SK-MEL-5 (cell line): ENCODE measurements around the gene DPEP1. TPM values are rescaled to one million over a fixed set of nuclear protein-coding genes. Genes with fewer than 3 reads are reported as not detected.

ENCODE experiments used
- DNase-seq: peaks from one replicate; pipeline ENCODE4 v3.0.0-alpha.2; 2016; ENCODE audit warnings: low read depth, low spot score
- in situ Hi-C: cut with HindIII; loops from 2 replicates; pipeline ENCODE4 v1.10.0; 2016; ENCODE audit warnings: low sequenced_read_pairs, high pct_unique_total_duplicates, low pct_unique_long_range_greater_than_20kb
- total RNA-seq: library from RNA; depleted of rRNA; stranded (reverse); fragments of >200 nt; shearing (Covaris generic); gene quantifications from 2 replicates; pipeline ENCODE4 v1.2.3, GENCODE V29; 2014

Gene DPEP1
- total RNA-seq, 1 experiment from 2014 or later, result 0.53 TPM

DNA sequence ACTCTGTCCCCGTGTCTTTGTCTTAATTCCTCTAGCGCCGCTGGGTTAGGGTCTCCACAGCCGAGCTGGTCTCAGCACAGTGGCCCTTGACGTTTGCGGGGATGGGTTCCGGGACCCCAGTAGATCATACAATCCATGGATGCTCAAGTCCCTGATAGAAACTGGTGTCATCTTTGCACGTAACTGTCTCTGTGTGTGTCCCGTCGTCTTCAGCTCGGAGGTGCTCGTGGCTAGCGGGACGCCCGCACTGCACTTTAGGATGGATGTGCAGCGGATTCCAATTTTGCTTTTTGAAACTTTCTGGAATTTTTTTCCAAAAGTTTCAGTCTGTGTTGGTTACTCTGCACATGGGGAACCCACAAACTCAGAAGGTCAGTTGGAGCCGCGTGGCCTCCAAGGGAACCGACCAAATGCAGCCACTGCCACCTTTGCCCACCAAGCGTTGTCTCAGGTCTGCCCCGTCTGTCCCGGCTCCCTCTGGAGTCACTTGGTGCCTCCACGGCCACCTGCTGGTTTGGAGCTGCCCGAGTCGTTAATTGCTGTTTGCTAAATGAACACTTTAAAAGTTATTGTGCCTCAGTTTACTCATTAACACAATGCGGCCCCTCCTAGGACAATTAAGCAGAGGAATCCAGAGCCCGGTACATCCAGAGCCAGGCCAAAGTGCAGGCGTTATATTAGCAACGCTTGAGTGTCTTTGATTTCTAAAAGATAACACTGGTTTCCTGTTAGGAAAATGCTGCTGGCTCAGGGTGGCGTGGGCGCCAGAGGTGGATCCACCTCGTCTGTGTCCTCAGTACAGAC lies 5.3 kb upstream of the DPEP1 start:
- no peak for DNase-seq
- in situ Hi-C loops, result no loop called here

DNA sequence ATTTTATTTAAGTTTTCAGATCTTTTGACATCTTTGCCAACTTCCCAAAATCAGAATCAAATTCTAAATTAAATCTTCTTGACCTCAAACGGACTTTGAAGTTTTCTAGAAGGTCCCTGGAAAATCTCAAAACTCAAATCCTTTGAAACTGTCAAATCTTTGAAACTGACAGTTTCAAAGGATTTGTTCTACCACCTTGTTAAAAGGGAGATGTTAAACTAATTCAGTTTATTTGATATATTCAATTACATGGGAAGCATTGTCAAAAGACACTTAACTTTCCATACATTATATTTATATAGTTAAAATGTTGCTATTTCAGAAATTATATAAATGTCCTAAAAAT lies 3.4 kb upstream of the DPEP1 start:
- DNase-seq, result no peak
- in situ Hi-C loops, result no loop called here

DNA sequence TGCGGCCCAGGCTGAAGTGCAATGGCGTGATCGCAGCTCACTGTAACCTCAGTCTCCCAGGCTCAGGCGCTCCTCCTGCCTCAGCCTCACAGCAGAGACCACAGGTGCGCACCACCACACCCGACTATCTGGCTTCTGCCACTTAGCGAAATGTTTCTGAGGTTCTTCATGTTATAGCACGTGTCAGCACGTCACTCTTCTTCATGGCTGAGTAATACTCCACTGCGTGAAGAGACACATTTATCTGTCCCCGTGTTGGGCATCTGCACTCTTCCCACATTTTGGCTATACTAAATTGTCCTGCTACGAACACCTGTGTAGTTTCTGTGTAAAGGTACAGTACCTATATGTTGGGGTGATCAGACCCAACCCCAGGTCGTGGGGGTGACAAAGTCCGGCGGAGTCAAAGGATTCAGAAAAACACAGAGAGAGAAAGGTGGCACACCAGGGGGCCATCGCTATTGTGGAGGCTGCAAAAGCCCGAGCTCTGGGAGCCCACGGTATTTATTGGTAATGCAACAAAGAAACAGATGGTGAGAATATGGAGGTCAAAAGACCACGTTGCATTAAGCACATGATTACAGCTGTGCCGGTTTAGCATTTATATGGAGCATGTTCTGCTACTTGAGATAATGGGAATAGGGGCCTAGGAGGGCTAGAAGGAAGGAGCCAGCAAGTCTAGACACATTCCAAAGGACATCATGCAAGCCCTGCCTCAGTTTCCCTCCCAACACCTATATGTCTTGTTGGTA lies 851 bp upstream of the DPEP1 start:
- DNase-seq, result no peak
- in situ Hi-C loops, result no loop called here

DNA sequence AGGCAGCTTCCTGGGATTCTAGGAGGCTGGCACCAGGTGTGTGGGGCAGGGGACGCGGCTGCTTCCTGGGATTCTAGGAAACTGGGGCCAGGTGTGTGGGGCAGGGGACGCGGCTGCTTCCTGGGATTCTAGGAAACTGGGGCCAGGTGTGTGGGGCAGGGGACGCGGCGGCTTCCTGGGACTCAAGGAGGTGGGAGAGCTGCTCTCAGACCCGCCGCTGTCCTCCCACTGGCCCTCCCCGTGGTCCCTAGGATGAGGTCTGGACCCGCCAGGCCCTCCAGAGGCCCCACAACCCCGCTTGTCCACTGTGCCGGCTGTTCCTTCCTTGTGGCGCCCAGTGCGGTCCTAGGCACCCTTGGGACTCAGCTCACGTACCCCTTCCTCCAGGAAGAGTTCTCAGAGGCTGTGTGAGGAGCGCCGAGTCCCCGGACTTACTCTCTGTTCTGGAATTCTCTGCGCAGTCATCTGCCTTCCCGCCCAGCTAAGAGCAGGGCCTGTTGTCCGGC lies 565 bp downstream of the DPEP1 start:
- no peak for DNase-seq
- in situ Hi-C loops, result no loop called here

DNA sequence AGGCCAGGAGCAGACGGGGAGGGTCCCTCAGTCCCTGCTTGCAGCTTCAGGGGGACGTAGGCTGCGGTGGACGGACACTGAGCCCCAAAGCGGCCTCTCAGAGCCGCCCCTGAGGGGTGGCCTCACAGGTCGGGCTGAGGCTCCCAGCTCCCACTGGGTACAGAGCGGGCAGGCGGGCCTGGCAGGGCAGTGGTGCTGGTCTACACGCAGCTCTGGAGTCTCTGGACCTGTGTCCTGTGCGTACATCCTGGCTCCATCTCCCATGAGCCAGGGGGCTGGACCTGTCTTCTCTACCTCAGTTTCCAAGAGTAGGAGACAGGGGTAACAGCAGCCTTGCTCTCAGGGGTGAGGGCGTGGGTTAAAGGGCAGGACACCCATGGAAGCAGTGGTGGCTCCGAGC lies 1.7 kb downstream of the DPEP1 start:
- DNase-seq, result no peak
- in situ Hi-C loops, result no loop called here

DNA sequence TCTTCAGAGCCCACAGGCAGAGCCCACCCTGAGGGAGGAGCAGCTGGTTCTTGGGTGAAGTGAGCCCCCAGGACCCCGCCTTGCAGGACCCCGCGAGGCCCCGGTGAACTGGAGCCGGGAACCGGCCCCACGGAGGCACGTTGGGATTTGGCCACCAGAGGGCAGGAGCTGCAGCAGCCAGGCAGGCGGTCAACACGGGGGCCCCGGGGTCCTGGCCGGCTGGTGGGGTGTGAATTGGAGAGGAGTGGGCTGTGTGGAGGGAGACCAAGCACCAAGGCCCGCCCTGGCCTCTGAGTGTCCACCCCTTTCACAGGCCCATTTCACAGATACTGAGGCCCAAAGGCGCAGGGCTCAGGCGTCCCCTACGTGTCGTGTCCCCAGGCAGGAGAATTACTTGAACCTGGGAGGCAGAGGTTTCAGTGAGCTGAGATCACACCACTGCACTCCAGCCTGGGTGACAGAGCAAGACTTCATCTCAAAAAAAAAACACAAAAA lies 2.2 kb downstream of the DPEP1 start:
- DNase-seq, result no peak
- in situ Hi-C loops, result no loop called here

DNA sequence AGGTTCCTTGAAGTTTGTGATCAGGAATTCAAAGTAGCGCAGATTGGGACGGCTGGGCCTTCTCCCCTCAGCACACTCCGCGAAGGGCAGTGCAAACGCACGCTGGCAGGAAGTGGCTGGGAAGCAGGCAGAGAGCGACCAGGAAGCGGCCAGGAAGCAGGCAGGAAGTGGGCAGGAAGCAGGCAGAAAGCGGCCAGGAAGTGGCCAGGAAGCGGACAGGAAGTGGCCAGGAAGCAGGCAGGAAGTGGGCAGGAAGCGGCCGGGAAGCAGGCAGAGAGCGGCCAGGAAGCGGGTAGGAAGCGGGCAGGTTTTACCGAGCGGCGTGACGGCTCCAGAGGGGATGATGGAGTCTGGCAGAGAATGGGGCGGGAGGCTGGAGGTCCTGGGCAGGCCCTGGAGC lies 3.2 kb downstream of the DPEP1 start:
- in situ Hi-C loops, result no loop called here
- no peak for DNase-seq

DNA sequence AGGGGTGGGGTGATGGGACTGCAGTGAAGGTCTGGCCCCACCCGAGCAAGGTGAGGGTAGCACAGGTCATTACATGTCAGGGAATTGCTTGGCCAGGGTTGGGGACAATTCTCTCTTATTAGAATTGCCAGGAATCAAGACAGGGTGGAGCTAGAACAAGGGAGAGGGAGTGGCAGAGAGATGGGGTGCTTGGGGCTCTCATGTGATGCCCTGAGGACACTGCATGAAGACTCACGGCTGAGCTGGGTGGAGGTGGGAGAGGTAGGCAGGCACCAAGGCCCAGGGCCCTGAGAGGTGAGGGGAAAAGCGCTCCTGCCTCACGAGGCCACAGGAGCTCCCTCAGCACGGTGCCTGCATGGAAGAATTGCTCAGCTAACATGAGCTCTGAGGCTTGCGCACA lies 3.6 kb downstream of the DPEP1 start:
- no peak for DNase-seq
- in situ Hi-C loops, result no loop called here

DNA sequence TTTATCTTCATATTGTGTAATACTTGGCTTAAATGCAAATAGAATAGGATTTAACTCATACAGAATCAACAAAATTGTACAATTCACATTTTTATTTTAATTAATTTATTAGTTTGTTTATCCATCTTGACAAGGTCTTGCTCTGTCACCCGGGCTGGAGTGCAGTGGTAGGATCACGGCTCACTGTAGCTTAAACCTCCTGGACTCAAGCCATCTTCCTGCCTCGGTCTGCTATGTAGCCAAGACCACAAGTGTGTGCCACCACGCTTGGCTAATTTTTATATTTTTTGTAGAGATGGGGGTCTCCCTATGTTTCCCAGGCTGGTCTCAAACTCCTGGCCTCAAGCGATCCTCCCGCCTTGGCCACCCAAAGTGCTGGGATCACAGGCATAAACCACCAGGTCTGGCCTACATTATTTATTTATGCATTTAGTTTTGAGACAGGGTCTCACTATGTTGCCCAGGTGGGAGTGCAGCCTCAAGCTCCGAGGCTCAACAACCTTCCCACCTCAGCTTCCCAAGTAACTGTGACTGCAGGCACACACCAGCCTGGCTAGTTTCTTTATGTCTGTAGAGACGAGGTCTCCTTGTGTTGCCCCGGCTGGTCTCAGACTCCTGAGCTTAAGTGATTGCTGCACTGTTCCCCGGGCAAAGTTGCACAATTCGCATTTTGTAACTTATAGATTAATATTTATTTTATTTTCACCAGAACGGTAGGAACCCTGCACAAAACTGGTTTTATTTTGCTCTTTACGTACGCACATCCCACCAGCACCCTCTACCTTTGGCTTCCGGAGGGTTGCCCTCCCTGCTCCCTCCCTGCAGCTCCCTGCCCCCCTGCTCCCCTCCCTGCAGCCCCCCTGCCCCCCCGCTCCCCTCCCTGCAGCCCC lies 4.9 kb downstream of the DPEP1 start:
- no peak for DNase-seq
- in situ Hi-C loops, result no loop called here

DNA sequence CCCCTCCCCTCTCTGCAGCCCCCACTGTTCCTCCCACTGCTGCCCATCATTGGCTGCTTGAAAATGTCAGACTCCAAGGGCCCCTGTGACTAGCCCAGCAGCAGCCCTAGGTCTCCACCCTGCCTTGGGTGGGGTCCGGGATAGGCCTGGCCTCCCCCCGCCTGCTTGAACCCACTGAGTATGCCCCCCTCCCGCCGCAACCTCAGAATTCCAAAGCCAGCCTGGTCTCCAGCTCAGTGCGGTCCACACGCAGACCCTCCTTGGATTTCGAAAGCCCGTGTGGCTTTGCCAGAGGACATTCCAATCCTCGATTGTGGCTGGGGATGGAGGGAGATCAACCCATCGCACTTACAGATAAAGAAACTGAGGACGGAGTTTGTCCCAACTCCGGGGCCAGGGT lies 6.4 kb downstream of the DPEP1 start:
- in situ Hi-C loops, result no loop called here
- no peak for DNase-seq

DNA sequence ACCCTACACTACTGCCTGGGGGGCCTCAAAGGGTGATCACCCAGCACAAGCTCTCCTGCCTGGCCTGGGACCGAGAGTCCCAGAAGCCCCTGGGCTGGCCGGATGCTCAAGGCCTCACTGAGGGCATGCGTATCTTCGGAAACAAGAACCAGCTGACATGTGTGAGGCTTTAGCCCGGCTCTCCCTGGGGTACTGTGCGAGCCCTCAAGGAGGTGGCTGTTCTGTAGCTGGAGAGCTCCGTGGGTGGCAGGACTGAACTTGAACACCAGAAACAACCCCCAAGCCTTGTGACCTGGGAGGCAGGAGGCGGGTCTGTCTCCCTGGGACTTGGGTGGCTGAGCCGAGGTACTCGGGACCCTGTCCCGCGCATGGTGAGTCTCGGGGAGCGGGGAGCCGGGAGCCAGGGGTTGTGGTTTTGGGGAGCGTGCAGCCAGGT lies 7.0 kb downstream of the DPEP1 start:
- DNase-seq, result no peak
- in situ Hi-C loops, result no loop called here

DNA sequence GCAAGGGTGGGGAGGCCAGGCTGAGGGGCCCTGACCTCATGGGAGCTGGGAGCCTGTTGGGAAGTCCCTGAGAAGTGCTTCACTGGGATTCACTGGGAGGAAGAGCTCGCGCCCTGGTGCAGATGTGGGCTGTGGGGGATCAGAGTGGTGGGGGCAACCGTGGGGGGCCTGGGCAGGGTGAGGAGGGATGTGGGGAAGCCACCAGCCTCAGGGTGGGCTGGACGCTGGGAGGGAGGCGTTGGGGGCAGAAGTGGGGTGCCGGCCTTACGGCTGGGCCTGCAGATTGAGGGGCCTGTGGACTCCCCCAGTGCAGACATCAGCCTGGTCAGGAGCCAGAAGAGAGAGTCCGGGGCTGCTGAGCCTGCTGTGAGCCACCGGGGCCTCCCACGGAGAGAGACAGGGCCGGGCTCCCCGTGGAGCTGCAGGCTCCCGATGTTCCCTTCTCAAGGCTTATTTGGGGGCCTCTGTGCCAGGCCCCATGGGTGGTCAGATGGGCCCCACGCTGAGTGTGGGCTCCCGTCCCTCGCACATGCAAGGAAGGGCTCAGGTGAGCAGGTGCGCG lies 7.8 kb downstream of the DPEP1 start:
- DNase-seq, result no peak
- in situ Hi-C loops, result no loop called here

DNA sequence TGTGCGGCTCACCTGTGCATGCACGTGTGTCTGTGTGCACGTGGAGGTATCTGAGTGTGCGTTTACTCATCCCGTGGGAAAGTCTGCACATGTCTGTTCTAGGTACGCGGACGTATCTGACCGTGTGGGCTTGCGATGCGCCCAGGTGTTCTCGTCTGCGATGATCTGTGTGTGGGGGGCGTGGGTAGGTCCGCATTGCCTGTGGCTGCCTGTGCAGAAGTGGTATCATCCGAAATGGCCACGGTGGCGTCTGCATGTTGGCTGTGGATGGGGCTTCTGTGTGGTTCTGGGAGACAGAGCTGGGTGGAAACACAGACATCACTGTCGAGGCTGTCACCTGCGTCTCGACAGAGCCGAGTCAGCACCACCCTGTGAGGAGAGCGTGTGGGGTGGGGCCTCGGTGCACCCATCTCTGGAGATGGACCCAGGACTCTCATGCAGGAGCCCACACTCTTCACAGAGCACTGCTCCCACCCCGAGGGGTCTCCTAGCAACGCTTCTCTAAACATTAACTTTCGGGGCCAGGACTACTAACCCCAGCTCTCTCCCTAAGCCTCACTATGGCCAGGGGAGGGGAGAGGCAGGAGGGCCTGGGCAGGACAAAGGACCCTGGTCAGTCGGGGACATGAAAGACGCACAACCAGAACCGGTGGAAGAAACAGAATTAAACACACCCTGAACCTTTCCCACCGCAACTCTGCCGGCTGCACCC lies 8.4 kb downstream of the DPEP1 start:
- in situ Hi-C loops, result no loop called here
- no peak for DNase-seq

DNA sequence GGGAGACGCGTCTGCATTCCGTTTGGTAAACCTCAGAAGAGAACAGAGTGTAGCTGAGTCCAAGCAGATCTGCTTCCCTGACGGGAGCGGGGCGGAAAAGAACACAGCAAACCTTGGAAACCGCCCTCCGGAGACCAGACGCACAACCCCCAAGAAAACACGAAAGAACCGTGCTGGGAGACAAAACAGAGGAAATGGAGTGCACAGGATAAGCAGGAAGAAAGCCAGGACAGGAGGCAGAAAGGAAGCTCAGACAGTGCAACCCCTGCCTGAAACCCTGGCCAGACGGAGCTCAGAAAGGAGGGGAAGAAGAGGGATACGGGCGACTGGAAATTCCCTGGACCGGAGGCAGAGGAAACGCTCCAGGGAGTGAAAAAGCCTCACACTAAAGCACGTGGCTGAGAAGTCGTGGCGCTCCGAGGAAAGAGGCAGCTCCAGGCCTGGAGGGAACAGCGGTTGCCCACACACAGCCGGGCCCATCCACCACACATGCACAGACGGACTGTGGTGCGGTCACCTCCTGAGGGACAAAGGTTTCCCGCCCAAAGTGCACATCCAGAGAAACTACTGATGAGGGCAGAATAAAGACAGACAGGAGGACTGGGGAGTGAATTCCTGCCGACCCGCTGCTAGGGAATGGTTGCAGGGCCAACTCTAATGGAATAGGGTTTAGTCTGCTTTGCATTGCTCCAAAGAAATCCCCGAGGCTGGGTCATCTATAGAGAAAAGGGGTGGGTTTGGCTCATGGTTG lies 10.2 kb downstream of the DPEP1 start:
- in situ Hi-C loops, result no loop called here
- DNase-seq, result peak; percentile 10

DNA sequence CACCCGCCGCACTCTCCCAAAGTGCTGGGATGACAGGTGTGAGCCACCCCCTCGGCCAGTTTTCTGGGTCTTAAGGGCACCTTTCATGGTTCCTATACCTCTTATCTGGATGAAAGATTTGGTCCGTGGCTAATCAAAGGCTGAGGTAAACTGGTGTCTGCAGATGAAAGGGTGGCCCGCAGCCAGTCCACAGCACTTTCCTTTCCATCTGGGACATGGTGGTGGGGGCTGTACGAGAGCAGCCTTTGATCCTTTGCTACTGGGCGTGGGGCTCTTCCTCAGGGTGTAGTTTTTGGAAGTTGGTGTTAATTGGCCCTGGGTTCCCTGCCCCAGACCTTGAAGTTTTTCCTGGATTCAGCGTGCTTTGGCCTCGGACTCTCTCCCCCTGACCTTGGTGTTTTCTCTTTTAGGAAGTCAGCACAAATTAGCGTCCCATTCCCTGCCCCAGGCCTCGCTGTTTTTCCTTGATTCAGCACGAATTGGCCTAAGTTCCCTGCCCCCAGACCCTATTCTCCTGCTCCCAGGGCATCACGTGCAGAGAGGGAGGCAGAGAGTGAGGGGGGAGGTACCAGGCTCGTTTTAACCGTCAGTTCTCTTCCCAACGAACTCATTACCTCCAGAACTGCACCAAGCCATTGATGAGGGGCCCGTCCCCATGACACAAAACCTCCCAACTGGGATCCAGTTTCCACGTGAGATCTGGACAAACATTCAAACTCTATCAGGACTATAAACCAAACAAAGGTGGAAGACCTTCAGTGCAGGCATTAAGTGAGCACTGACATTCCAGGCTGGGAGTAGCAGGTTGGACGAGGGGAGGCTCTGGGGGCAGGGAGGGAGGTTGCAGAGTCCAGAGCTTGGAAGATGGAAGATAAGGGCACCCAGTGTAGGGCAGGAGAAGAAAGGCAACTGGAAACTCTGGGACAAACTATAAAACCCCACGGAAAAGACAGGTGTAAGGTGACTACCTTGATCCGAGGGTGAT lies 11.6 kb downstream of the DPEP1 start:
- in situ Hi-C loops, result no loop called here
- DNase-seq, result no peak
